Activated T-helper 9 cell treated with anti-CD3 and anti-CD28 coated beads, Interleukin-2, amount 50 U/mL, for 16 hours (primary cell): ENCODE data around the gene CPNE5.

Source experiments
- DNase-seq: peaks from one replicate; pipeline ENCODE4 v3.0.0-alpha.2; 2020; ENCODE audit warnings: low read depth

The CPNE5 gene

GRCh38 chr6:36791521-36792135 lies 47.6 kb downstream of the CPNE5 start:
- DNase-seq: no peak

- DNase-seq: no peak
Observed at GRCh38 chr6:36791085-36791484, 48.2 kb downstream of the CPNE5 start.

- DNase-seq: no peak
Observed at GRCh38 chr6:36788768-36789167, 50.5 kb downstream of the CPNE5 start.

- no peak for DNase-seq
Observed at GRCh38 chr6:36788186-36788585, 51.1 kb downstream of the CPNE5 start.

- DNase-seq: no peak
Observed at GRCh38 chr6:36787210-36787609, 52.0 kb downstream of the CPNE5 start.

- DNase-seq: no peak
Observed at GRCh38 chr6:36786055-36786675, 53.1 kb downstream of the CPNE5 start.

GRCh38 chr6:36784376-36784636 lies 54.9 kb downstream of the CPNE5 start:
- no peak for DNase-seq

- DNase-seq: no peak
Observed at GRCh38 chr6:36783603-36784375, 55.5 kb downstream of the CPNE5 start.

GRCh38 chr6:36781669-36782068 lies 57.6 kb downstream of the CPNE5 start:
- DNase-seq: no peak

GRCh38 chr6:36780442-36781177 lies 58.6 kb downstream of the CPNE5 start:
- no peak for DNase-seq

- DNase-seq: no peak
Observed at GRCh38 chr6:36779227-36779626, 60.0 kb downstream of the CPNE5 start.

- no peak for DNase-seq
Observed at GRCh38 chr6:36777801-36778200, 61.4 kb downstream of the CPNE5 start.

- no peak for DNase-seq
Observed at GRCh38 chr6:36776167-36776566, 63.1 kb downstream of the CPNE5 start.

- no peak for DNase-seq
Observed at GRCh38 chr6:36774331-36774730, 64.9 kb downstream of the CPNE5 start.

- DNase-seq: no peak
Observed at GRCh38 chr6:36772397-36772796, 66.8 kb downstream of the CPNE5 start.

GRCh38 chr6:36771145-36771544 lies 68.1 kb downstream of the CPNE5 start:
- DNase-seq: no peak

GRCh38 chr6:36769676-36770499 lies 69.4 kb downstream of the CPNE5 start:
- no peak for DNase-seq

GRCh38 chr6:36769183-36769675 lies 70.0 kb downstream of the CPNE5 start:
- no peak for DNase-seq

GRCh38 chr6:36766399-36766945 lies 72.8 kb downstream of the CPNE5 start:
- DNase-seq: no peak

GRCh38 chr6:36765594-36766398 lies 73.4 kb downstream of the CPNE5 start:
- peak; percentile 58 for DNase-seq

- DNase-seq: no peak
Observed at GRCh38 chr6:36765190-36765589, 74.1 kb downstream of the CPNE5 start.
